K562 (cell line): ENCODE results near the gene OPRM1. TPM values are rescaled to one million over a fixed set of nuclear protein-coding genes. Genes with fewer than 3 reads are reported as not detected.

Source experiments
- ATAC-seq: fragments of 200-7000 bp; cut with Tn5 transposase; 3 replicates; pipeline ENCODE4 v1.9.1; 2020; ENCODE audit warnings: moderate library complexity
- BruUV-seq: library from RNA; stranded (reverse); fragments of 400-500 nt; replicated peaks from 2 replicates; lab custom pipeline; 2021; lab: Mats Ljungman, UMichigan
- CTCF ChIA-PET: fragments of 300-600 bp; formaldehyde crosslinking; extraction: SDS; loops from one replicate; lab custom pipeline; 2021; ENCODE audit warnings: low intra/inter-chr PET ratio; lab: Yijun Ruan, JAX
- POLR2A ChIA-PET: fragments of 300-600, 350-650 bp; sonication (Branson Sonifier 250); formaldehyde crosslinking; extraction: SDS; loops from one replicate; lab custom pipeline; 2021; ENCODE audit warnings: antibody characterized with exemption, inconsistent platforms; lab: Yijun Ruan, JAX
- DNase-seq, 4 experiments: peaks; one replicate each; pipeline versions ENCODE4 v3.0.0 to v3.0.0-alpha.2; 2011 to 2018; ENCODE audit warnings: low spot score in 3 of 4, mixed read lengths in 3 of 4; ENCODE audit errors: extremely low read depth in 1 of 4
- FAIRE-seq: peaks from 2 replicates; lab custom pipeline; 2011; peaks lifted over from hg19 to GRCh38; lab: Jason Lieb, UNC
- H2AFZ ChIP-seq: 2 replicates; pipeline ENCODE4 v1.6.0; 2011; ENCODE audit warnings: low read depth, low read length, control low read depth, inconsistent platforms
- H3K27ac ChIP-seq: fragments of 200-600 bp; 3 replicates; pipeline ENCODE4 v1.8.0; 2011; ENCODE audit warnings: low read depth, mild to moderate bottlenecking, control low read depth, inconsistent platforms, low read length, moderate library complexity, mixed read lengths; ENCODE audit errors: extremely low read depth
- H3K27me3 ChIP-seq, 2 experiments: fragments of 300-600 bp in 1 of 2; 2 replicates in 1 of 2; 3 replicates in 1 of 2; pipeline versions ENCODE4 v1.6.0 to v1.8.0; 2011; ENCODE audit warnings: inconsistent platforms in 2 of 2, low read length in 2 of 2, mild to moderate bottlenecking in 1 of 2, mixed read lengths in 1 of 2, moderate library complexity in 1 of 2; ENCODE audit not compliant: control insufficient read depth in 2 of 2, insufficient read depth in 2 of 2
- H3K36me3 ChIP-seq: fragments of 300-600 bp; 3 replicates; pipeline ENCODE4 v1.8.0; 2011; ENCODE audit warnings: mild to moderate bottlenecking, low read length, inconsistent platforms; ENCODE audit not compliant: control insufficient read depth, insufficient read depth
- H3K4me1 ChIP-seq, 2 experiments: fragments of 200-600 bp in 1 of 2; replicated peaks in 1 of 2; 2 replicates in 1 of 2; 3 replicates in 1 of 2; pipeline versions ENCODE4 v1.5.1 to v1.8.0; 2011; ENCODE audit warnings: inconsistent platforms in 2 of 2, low read length in 2 of 2, mild to moderate bottlenecking in 1 of 2, mixed read lengths in 1 of 2, moderate library complexity in 1 of 2; ENCODE audit not compliant: control insufficient read depth in 2 of 2, insufficient read depth in 2 of 2
- H3K4me2 ChIP-seq: 2 replicates; pipeline ENCODE4 v1.6.1; 2011; ENCODE audit warnings: low read length, control low read depth, inconsistent platforms, mixed read lengths; ENCODE audit not compliant: insufficient read depth
- H3K4me3 ChIP-seq: fragments of 200-600 bp; sonication (generic), shearing (Covaris generic); 2 replicates; pipeline ENCODE4 v1.5.1; 2016; ENCODE audit warnings: control low read depth, inconsistent platforms
- H3K79me2 ChIP-seq: fragments of 200-600 bp; 3 replicates; pipeline ENCODE4 v1.8.0; 2011; ENCODE audit warnings: low read length, inconsistent platforms; ENCODE audit not compliant: control insufficient read depth, insufficient read depth
- H3K9ac ChIP-seq, 2 experiments: 2 replicates each; pipeline versions ENCODE4 v1.6.0 to v1.6.1; 2011; ENCODE audit warnings: low read depth in 2 of 2, low read length in 2 of 2, control low read depth in 1 of 2, inconsistent platforms in 1 of 2, mild to moderate bottlenecking in 1 of 2, mixed read lengths in 1 of 2; ENCODE audit not compliant: insufficient read depth in 1 of 2
- H3K9me1 ChIP-seq: one replicate; pipeline ENCODE4 v1.6.0; 2011; ENCODE audit warnings: inconsistent platforms, mild to moderate bottlenecking, low read length, moderate library complexity; ENCODE audit not compliant: control insufficient read depth, insufficient read depth
- H3K9me3 ChIP-seq: replicated peaks from 2 replicates; pipeline ENCODE4 v1.5.1; 2011; ENCODE audit warnings: low read depth, low read length, inconsistent platforms; ENCODE audit not compliant: control insufficient read depth, insufficient read depth
- H4K20me1 ChIP-seq: replicated peaks from 2 replicates; pipeline ENCODE4 v1.6.1; 2011; ENCODE audit warnings: low read length, inconsistent platforms, mixed read lengths; ENCODE audit not compliant: control insufficient read depth, insufficient read depth
- BRF1 ChIP-seq: IDR thresholded peaks from 3 replicates; pipeline ENCODE4 v1.6.1; 2011; ENCODE audit warnings: borderline replicate concordance, mild to moderate bottlenecking; ENCODE audit not compliant: insufficient read length; ENCODE audit errors: extremely low read depth
- CBX1 ChIP-seq: sonication (generic); IDR thresholded peaks from 2 replicates; pipeline ENCODE4 v1.6.1; 2016; ENCODE audit warnings: antibody characterized with exemption, low read depth, mild to moderate bottlenecking
- CBX3 ChIP-seq, 2 experiments: IDR thresholded peaks; 1 replicate in 1 of 2; 2 replicates in 1 of 2; pipeline ENCODE4 v1.6.1; 2012; ENCODE audit warnings: inconsistent platforms in 2 of 2, low read length in 2 of 2, borderline replicate concordance in 1 of 2, control low read depth in 1 of 2
- HLTF ChIP-seq: fragments of 450-650 bp; IDR thresholded peaks from 2 replicates; pipeline ENCODE4 v1.6.1; 2016
- MCM2 ChIP-seq: fragments of 450-650 bp; IDR thresholded peaks from 2 replicates; pipeline ENCODE4 v1.6.1; 2017; ENCODE audit warnings: low read depth, mild to moderate bottlenecking
- NFYB ChIP-seq: IDR thresholded peaks from 2 replicates; pipeline ENCODE4 v1.6.1; 2011; ENCODE audit warnings: mild to moderate bottlenecking, moderate library complexity; ENCODE audit not compliant: insufficient read length; ENCODE audit errors: extremely low read depth
- NR4A1 ChIP-seq, 2 experiments: fragments of 250-450 bp in 1 of 2; fragments of 450-650 bp in 1 of 2; sonication (Bioruptor Pico) in 1 of 2; IDR thresholded peaks; 2 replicates each; pipeline versions ENCODE4 v1.4.0 to v1.6.1; 2016 to 2020; ENCODE audit warnings: mild to moderate bottlenecking in 2 of 2, missing compliant biosample characterization in 1 of 2, missing genetic modification characterization in 1 of 2, moderate library complexity in 1 of 2
- PTTG1 ChIP-seq: fragments of 450-650 bp; IDR thresholded peaks from 2 replicates; pipeline ENCODE4 v1.6.1; 2016; ENCODE audit warnings: low read depth, mild to moderate bottlenecking, missing genetic modification characterization, missing compliant biosample characterization
- RBBP5 ChIP-seq: fragments of 200-600 bp; sonication (generic); IDR thresholded peaks from 2 replicates; pipeline ENCODE4 v1.6.1; 2012; ENCODE audit warnings: borderline replicate concordance, mild to moderate bottlenecking, low read length, control low read depth, inconsistent platforms; ENCODE audit not compliant: insufficient read depth, poor library complexity, severe bottlenecking
- SMARCA4 ChIP-seq: fragments of 450-650 bp; IDR thresholded peaks from 2 replicates; pipeline ENCODE4 v1.6.1; 2016
- SOX6 ChIP-seq: fragments of 450-650 bp; IDR thresholded peaks from 2 replicates; pipeline ENCODE4 v1.6.1; 2014; ENCODE audit warnings: mild to moderate bottlenecking
- TCF3 ChIP-seq: sonication (generic); formaldehyde crosslinking; IDR thresholded peaks from 2 replicates; pipeline ENCODE4 v1.4.0; 2020; ENCODE audit warnings: mild to moderate bottlenecking, missing genetic modification reagents
- ZNF408 ChIP-seq: fragments of 250-450 bp; sonication (Bioruptor Pico); IDR thresholded peaks from 2 replicates; pipeline ENCODE4 v1.4.0; 2020; ENCODE audit warnings: low read depth, mild to moderate bottlenecking, moderate library complexity
- ZNF445 ChIP-seq: fragments of 250-450 bp; sonication (Bioruptor Pico); IDR thresholded peaks from 2 replicates; pipeline ENCODE4 v1.4.0; 2020; ENCODE audit warnings: low read depth, mild to moderate bottlenecking, moderate library complexity
- ZNF717 ChIP-seq: fragments of 250-450 bp; sonication (Bioruptor Pico); IDR thresholded peaks from 2 replicates; pipeline ENCODE4 v1.5.0; 2021
- WGBS: fragments of 100-300 bp; shearing (Covaris generic); methylation state at CpG from one replicate; pipeline ENCODE4 v1.1.6; 2016; ENCODE audit warnings: low coverage, mixed read lengths; ENCODE audit not compliant: insufficient coverage; ENCODE audit errors: missing lambda C conversion rate; 5-methylcytosine and 5-hydroxymethylcytosine counted together
- in situ Hi-C: fragments of 300-500 bp; cut with MboI; formaldehyde crosslinking; loops from 4 replicates; pipeline ENCODE4 v1.15.0; 2018; ENCODE audit warnings: inconsistent platforms, mixed read lengths
- intact Hi-C: fragments of 100-400 bp; cut with micrococcal nuclease; formaldehyde crosslinking; loops from 2 replicates; pipeline ENCODE4 v1.14.2; 2022
- polyA plus RNA-seq, 8 experiments: library from polyadenylated mRNA; depleted of rRNA in 4 of 8; stranded (reverse) in 5 of 8; unstranded in 3 of 8; fragments of >200 nt; fragmentation: Nextera tagmentation in 2 of 8; fragmentation: Illumina TruSeq in 1 of 8; extraction: Ambion mirVana in 2 of 8; extraction: Trizol in 1 of 8; gene quantifications; 2 replicates each; pipeline versions ENCODE4 v1.2.1 to v1.2.3, GENCODE V29; 2011 to 2014; ENCODE audit warnings: inconsistent platforms in 1 of 8, missing spikeins in 1 of 8
- total RNA-seq, 7 experiments: library from RNA; depleted of rRNA in 6 of 7; stranded (reverse); fragments of >200 nt in 6 of 7; fragmentation: Illumina TruSeq in 2 of 7; extraction: Trizol in 2 of 7; gene quantifications; 2 replicates each; pipeline versions ENCODE4 v1.2.1 to v1.2.3, GENCODE V29; 2011 to 2021; ENCODE audit warnings: low replicate concordance in 1 of 7
- TF ChIP-seq, protein P1 (sequence below): fragments of 450-650 bp; formaldehyde crosslinking; IDR thresholded peaks from 2 replicates; pipeline ENCODE4 v1.4.0; 2020; ENCODE audit warnings: mild to moderate bottlenecking

The OPRM1 gene
- total and polyA plus RNA-seq, 9 of the 15 experiments (the other 6 are each of a cell fraction or from before 2014, with no cell fraction given) = not detected

DNA sequence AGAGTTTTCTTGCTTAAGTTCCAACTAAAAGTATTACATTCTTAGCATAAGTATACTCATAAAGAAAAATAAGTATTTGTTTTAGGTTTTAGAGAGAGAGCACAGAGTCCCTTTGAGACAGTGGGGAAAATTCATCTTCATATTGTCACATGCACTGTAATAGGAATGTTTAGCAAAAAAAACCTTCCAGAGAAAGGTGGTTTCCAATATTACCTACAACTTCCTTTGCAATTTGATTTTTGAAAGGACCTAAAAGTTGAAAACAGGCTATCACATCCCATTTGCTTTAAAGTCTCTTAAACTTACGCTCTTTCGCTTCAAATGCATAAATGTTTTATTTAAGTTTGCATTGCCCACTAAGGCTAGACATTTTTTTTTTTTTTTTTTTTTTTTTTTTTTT, 86.4 kb downstream of the OPRM1 start:
- FAIRE-seq (no peak), DNase-seq (no peak)
- no peaks in the 10 kb centered on the region for H3K79me2 ChIP-seq
- H3K9me1 ChIP-seq = no peaks in the 10 kb centered on the region
- H3K4me2 ChIP-seq = no peak overlapping the region
- intact Hi-C loops = no loop called here
- H3K9me3 ChIP-seq = no peaks in the 10 kb centered on the region
- no peaks in the 10 kb centered on the region for H3K27me3 ChIP-seq
- H2AFZ ChIP-seq = no peak overlapping the region
- no peak overlapping the region for H3K27ac ChIP-seq
- TF ChIP-seq SMARCA4 = no peak
- no peak for TF ChIP-seq SOX6
- TF ChIP-seq ZNF408 (CRISPR knock-in tag) = no peak
- TF ChIP-seq TCF3 (CRISPR knock-in tag) = no peak
- TF ChIP-seq, all 486 proteins: peak for 0
- H4K20me1 ChIP-seq = no peaks in the 10 kb centered on the region
- CTCF ChIA-PET = no interaction called here
- in situ Hi-C loops = no loop called here
- BruUV-seq = no TSS peak
- H3K4me3 ChIP-seq = no peak overlapping the region
- POLR2A ChIA-PET = no interaction called here
- no peak for ATAC-seq
- WGBS = 3% methylated on average over 2 of the region's 2 CpGs
- no peaks in the 10 kb centered on the region for H3K36me3 ChIP-seq
- no peak overlapping the region for H3K9ac ChIP-seq
- no peaks in the 10 kb centered on the region for H3K4me1 ChIP-seq

DNA sequence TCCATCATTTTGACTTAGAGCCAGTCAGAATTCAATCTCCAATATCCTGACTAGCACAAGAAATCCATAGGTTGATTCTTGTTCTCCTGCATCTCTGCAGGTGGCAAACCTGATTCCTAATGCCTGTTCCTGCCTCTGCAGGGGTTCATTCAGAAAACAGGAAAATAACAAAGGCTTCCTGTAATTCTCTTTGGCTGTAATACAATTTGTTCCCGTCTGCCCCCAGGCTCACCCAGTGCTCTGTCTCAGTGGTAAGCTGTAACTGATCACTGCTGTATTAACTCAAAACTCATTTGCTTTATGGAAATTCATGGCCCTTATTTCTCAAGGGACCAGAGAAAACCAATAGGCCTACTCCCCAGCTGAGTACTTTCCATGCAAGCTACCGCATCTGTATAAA, 88.6 kb downstream of the OPRM1 start:
- no peaks in the 10 kb centered on the region for H3K36me3 ChIP-seq
- H3K9ac ChIP-seq = no peak overlapping the region
- CTCF ChIA-PET = no interaction called here
- no peak overlapping the region for H2AFZ ChIP-seq
- no peaks in the 10 kb centered on the region for H4K20me1 ChIP-seq
- no TSS peak for BruUV-seq
- H3K27ac ChIP-seq = no peak overlapping the region
- H3K4me1 ChIP-seq = no peaks in the 10 kb centered on the region
- WGBS = 0% methylated on average over 2 of the region's 2 CpGs
- H3K4me2 ChIP-seq = no peak overlapping the region
- FAIRE-seq (no peak), DNase-seq (no peak), ATAC-seq (no peak)
- no peaks in the 10 kb centered on the region for H3K9me3 ChIP-seq
- no peaks in the 10 kb centered on the region for H3K79me2 ChIP-seq
- H3K9me1 ChIP-seq = no peaks in the 10 kb centered on the region
- in situ Hi-C loops = no loop called here
- POLR2A ChIA-PET = no interaction called here
- H3K27me3 ChIP-seq = no peaks in the 10 kb centered on the region
- intact Hi-C loops = no loop called here
- no peak overlapping the region for H3K4me3 ChIP-seq
- TF ChIP-seq ZNF717 (CRISPR knock-in tag) (no peak), BRF1 (no peak), MCM2 (no peak), RBBP5 (no peak), HLTF (no peak), NR4A1 (CRISPR knock-in tag; IDR thresholded peaks at IDR 0.05) (no peak), NR4A1 (tag; IDR thresholded peaks at IDR 0.05) (no peak), CBX3 (IDR thresholded peaks at IDR 0.05; ENCODE audit: borderline replicate concordance in 1 of 2, low read length in 2 of 2) (no peak), NFYB (no peak), CBX1 (no peak), ZNF445 (CRISPR knock-in tag) (no peak), PTTG1 (tag) (no peak)
- TF ChIP-seq, protein P1, sequence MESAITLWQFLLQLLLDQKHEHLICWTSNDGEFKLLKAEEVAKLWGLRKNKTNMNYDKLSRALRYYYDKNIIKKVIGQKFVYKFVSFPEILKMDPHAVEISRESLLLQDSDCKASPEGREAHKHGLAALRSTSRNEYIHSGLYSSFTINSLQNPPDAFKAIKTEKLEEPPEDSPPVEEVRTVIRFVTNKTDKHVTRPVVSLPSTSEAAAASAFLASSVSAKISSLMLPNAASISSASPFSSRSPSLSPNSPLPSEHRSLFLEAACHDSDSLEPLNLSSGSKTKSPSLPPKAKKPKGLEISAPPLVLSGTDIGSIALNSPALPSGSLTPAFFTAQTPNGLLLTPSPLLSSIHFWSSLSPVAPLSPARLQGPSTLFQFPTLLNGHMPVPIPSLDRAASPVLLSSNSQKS (CRISPR knock-in tag) = no peak
